ENCODE data around the gene ABCC8. TPM values are rescaled to one million over a fixed set of nuclear protein-coding genes. Genes with fewer than 3 reads are reported as not detected.

Gene ABCC8
- polyA plus RNA-seq, 1 of the 3 experiments (the other 2 are of a cell fraction), result 1.1 TPM

DNA sequence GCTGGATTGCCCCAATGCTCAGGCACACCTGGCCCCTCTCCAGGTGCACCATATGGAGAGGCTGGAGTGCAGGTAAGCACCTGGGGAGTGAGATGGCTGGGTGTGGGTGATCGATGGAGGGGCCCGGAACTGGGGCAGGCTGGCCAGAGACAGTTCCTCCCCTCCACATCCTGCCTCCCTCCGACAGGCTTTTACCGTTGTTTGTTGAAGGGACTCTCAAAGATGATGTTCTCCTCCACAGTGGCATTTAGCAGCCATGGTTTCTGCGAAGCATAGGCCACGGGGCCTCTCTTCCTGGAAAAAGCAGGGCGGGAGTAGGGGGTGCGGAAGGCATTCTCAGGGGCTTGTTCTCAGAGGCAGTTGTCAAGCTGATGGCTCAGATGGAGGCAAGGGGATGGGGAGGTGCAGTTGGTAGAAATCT is 62.3 kb downstream of the ABCC8 start:
- H4K20me1 ChIP-seq (ENCODE audit: insufficient read depth), result no peaks in the 10 kb centered on the region
- H3F3A ChIP-seq (replicated peaks; ENCODE audit: insufficient read depth), result no peaks in the 10 kb centered on the region
- no peaks in the 10 kb centered on the region for H3K9me3 ChIP-seq
- no peak overlapping the region for H3K4me2 ChIP-seq
- no peaks in the 10 kb centered on the region; the same call in 1 of the 2 replicates for H3K27me3 ChIP-seq (ENCODE audit: insufficient read depth)
- no peak overlapping the region for H2AFZ ChIP-seq (ENCODE audit: low read depth)
- POLR2A ChIA-PET, result no interaction called here
- CTCF ChIA-PET, result interaction anchor here (1.4 to 2.3 kb wide), 2 partner anchors 9 to 30 kb away, joined by 6 to 11 read pairs; no protein-coding TSS in a partner anchor
- no peaks in the 10 kb centered on the region for H3K36me3 ChIP-seq (replicated peaks in 1 of 2; ENCODE audit: control insufficient read depth in 1 of 2, insufficient read depth in 2 of 2, low read length in 1 of 2)
- no peak for TF ChIP-seq JUND (IDR thresholded peaks at IDR 0.05)
- no peak for TF ChIP-seq EP300 (IDR thresholded peaks at IDR 0.05; ENCODE audit: borderline replicate concordance in 1 of 2, low read depth in 1 of 2, low read length in 1 of 2)
- no peak for TF ChIP-seq MEF2A (IDR thresholded peaks at IDR 0.05; ENCODE audit: borderline replicate concordance, low read depth)
- TF ChIP-seq GATA2 (CRISPR knock-in tag; IDR thresholded peaks at IDR 0.05), result no peak
- TF ChIP-seq, protein P1, sequence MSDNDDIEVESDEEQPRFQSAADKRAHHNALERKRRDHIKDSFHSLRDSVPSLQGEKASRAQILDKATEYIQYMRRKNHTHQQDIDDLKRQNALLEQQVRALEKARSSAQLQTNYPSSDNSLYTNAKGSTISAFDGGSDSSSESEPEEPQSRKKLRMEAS (IDR thresholded peaks at IDR 0.05; ENCODE audit: low read depth), result no peak
- no peak for TF ChIP-seq RFX5 (IDR thresholded peaks at IDR 0.05; ENCODE audit: low read length)
- no peak for TF ChIP-seq RAD21 (IDR thresholded peaks at IDR 0.05; ENCODE audit: low read length)
- TF ChIP-seq ELF1 (IDR thresholded peaks at IDR 0.05), result no peak
- no peak for TF ChIP-seq YY1 (IDR thresholded peaks at IDR 0.05; ENCODE audit: low read depth)
- TF ChIP-seq, protein P2, sequence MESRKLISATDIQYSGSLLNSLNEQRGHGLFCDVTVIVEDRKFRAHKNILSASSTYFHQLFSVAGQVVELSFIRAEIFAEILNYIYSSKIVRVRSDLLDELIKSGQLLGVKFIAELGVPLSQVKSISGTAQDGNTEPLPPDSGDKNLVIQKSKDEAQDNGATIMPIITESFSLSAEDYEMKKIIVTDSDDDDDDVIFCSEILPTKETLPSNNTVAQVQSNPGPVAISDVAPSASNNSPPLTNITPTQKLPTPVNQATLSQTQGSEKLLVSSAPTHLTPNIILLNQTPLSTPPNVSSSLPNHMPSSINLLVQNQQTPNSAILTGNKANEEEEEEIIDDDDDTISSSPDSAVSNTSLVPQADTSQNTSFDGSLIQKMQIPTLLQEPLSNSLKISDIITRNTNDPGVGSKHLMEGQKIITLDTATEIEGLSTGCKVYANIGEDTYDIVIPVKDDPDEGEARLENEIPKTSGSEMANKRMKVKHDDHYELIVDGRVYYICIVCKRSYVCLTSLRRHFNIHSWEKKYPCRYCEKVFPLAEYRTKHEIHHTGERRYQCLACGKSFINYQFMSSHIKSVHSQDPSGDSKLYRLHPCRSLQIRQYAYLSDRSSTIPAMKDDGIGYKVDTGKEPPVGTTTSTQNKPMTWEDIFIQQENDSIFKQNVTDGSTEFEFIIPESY (IDR thresholded peaks at IDR 0.05; ENCODE audit: borderline replicate concordance, low read depth), result no peak
- TF ChIP-seq, protein P3, sequence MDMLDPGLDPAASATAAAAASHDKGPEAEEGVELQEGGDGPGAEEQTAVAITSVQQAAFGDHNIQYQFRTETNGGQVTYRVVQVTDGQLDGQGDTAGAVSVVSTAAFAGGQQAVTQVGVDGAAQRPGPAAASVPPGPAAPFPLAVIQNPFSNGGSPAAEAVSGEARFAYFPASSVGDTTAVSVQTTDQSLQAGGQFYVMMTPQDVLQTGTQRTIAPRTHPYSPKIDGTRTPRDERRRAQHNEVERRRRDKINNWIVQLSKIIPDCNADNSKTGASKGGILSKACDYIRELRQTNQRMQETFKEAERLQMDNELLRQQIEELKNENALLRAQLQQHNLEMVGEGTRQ (IDR thresholded peaks at IDR 0.05; ENCODE audit: borderline replicate concordance, low read depth, low read length), result no peak
- TF ChIP-seq EZH2phosphoT487 (IDR thresholded peaks at IDR 0.05; ENCODE audit: borderline replicate concordance, low read depth), result no peak
- no peak for TF ChIP-seq TCF12 (IDR thresholded peaks at IDR 0.05)
- no peak for DNase-seq
- 59% methylated on average over 8 of the region's 8 CpGs for WGBS (ENCODE audit: low lambda C conversion rate)
- H3K4me1 ChIP-seq (ENCODE audit: control insufficient read depth in 1 of 2, insufficient read depth in 2 of 2, low read depth in 1 of 2, low read length in 1 of 2), result no peaks in the 10 kb centered on the region; a peak in 1 of 4 replicates
- no peak overlapping the region for H3K4me3 ChIP-seq (ENCODE audit: low read depth in 2 of 2, low read length in 1 of 2)
- H3K27ac ChIP-seq (ENCODE audit: low read depth in 2 of 2, low read length in 1 of 2), result no peak overlapping the region
- no peaks in the 10 kb centered on the region for H3K9me2 ChIP-seq
- no peaks in the 10 kb centered on the region for H3K79me2 ChIP-seq (ENCODE audit: insufficient read depth)
- no peak overlapping the region for H3K9ac ChIP-seq

DNA sequence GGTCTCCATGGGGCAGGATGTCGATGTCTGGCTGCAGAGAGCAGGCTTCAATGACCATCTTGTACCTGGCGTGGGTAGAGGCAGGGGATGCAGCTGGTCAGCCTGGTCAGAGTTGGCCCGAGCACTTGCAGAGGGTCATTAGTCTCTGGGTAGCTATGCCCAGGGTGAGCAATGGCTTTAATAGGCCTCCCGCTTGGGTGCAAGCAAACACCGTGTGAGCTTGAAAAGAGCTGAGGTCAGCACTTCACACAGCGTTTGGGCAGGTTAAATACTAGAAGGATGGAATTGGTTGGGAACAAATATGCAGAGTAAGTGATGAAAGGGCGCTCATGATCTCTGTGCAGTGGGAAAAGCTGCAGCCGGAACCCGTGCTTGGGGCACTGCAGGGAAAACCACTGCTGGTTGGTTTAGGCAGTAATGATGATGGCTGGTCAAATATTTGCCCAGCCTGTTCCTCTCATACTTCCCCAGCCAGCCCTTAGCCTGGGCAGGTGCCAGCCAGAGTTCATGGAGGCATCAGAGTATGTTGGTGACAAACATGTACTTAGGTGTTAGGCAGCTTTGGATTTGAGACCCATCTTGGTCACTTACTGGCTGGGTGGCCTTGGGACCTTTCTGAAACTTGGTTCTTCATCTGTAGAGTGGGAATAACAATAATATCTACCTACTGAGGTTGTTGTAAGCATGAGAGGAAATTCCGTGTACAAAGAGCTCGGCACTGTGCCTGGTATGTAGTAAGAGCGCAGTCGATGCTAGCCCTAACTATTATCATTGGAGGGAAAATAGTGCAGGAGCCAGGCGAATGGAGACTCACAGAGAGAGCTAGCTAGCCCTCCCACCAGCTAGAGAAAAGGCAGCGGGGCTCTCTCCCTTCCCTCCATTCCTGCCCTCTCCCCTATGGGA is 63.0 kb downstream of the ABCC8 start:
- H2AFZ ChIP-seq (ENCODE audit: low read depth), result no peak overlapping the region
- no peak for TF ChIP-seq FOSL2 (IDR thresholded peaks at IDR 0.05; ENCODE audit: borderline replicate concordance, low read depth)
- TF ChIP-seq TEAD4 (IDR thresholded peaks at IDR 0.05; ENCODE audit: borderline replicate concordance, insufficient read depth), result no peak
- TF ChIP-seq ELF1 (IDR thresholded peaks at IDR 0.05), result no peak
- no peak for TF ChIP-seq MXI1 (IDR thresholded peaks at IDR 0.05; ENCODE audit: low read depth, low read length)
- TF ChIP-seq RFX5 (IDR thresholded peaks at IDR 0.05; ENCODE audit: low read length), result no peak
- TF ChIP-seq RXRA (IDR thresholded peaks at IDR 0.05; ENCODE audit: borderline replicate concordance, low read depth), result no peak
- TF ChIP-seq POLR2AphosphoS5 (IDR thresholded peaks at IDR 0.05; ENCODE audit: low read depth, low read length), result no peak
- TF ChIP-seq, protein P3 (IDR thresholded peaks at IDR 0.05; ENCODE audit: borderline replicate concordance, low read depth, low read length), result no peak
- TF ChIP-seq TCF12 (IDR thresholded peaks at IDR 0.05), result no peak
- no peak for TF ChIP-seq EP300 (IDR thresholded peaks at IDR 0.05; ENCODE audit: borderline replicate concordance in 1 of 2, low read depth in 1 of 2, low read length in 1 of 2)
- no peak for TF ChIP-seq NFIC (IDR thresholded peaks at IDR 0.05; ENCODE audit: borderline replicate concordance)
- TF ChIP-seq, protein P4, sequence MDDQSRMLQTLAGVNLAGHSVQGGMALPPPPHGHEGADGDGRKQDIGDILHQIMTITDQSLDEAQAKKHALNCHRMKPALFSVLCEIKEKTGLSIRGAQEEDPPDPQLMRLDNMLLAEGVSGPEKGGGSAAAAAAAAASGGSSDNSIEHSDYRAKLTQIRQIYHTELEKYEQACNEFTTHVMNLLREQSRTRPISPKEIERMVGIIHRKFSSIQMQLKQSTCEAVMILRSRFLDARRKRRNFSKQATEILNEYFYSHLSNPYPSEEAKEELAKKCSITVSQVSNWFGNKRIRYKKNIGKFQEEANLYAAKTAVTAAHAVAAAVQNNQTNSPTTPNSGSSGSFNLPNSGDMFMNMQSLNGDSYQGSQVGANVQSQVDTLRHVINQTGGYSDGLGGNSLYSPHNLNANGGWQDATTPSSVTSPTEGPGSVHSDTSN (IDR thresholded peaks at IDR 0.05), result no peak
- TF ChIP-seq FOXJ3 (CRISPR knock-in tag; IDR thresholded peaks at IDR 0.05), result no peak

More for the DNA sequence above, 63.0 kb downstream of the ABCC8 start:
- Histone ChIP-seq H3K4me2 (no peak overlapping the region), H3K36me3 (replicated peaks in 1 of 2; ENCODE audit: control insufficient read depth in 1 of 2, insufficient read depth in 2 of 2, low read length in 1 of 2) (no peaks in the 10 kb centered on the region), H3K27me3 (ENCODE audit: insufficient read depth) (no peaks in the 10 kb centered on the region; the same call in 1 of the 2 replicates), H3F3A (replicated peaks; ENCODE audit: insufficient read depth) (no peaks in the 10 kb centered on the region), H3K4me3 (ENCODE audit: low read depth in 2 of 2, low read length in 1 of 2) (no peak overlapping the region), H3K4me1 (ENCODE audit: control insufficient read depth in 1 of 2, insufficient read depth in 2 of 2, low read depth in 1 of 2, low read length in 1 of 2) (no peaks in the 10 kb centered on the region; a peak in 1 of 4 replicates), H3K9ac (no peak overlapping the region), H3K9me2 (no peaks in the 10 kb centered on the region), H3K9me3 (no peaks in the 10 kb centered on the region), H4K20me1 (ENCODE audit: insufficient read depth) (no peaks in the 10 kb centered on the region), H3K79me2 (ENCODE audit: insufficient read depth) (no peaks in the 10 kb centered on the region), H3K27ac (ENCODE audit: low read depth in 2 of 2, low read length in 1 of 2) (no peak overlapping the region)
- ChIA-PET POLR2A (no interaction called here), CTCF (interaction anchor here (0.6 to 2.3 kb wide), 4 partner anchors 9 to 42 kb away, joined by 3 to 11 read pairs (median 4); no protein-coding TSS in a partner anchor)
- DNase-seq, result no peak
- WGBS (ENCODE audit: low lambda C conversion rate), result 52% methylated on average over 14 of the region's 15 CpGs

All from SK-N-SH (cell line).